HG03139 (cell line): ENCODE data around the gene GUCD1.
"Not testable (repeated sequence)": the region's sequence is repeated elsewhere in the genome, so short reads cannot be mapped to it uniquely, and the experiment has no call there.

Experiments used
- ATAC-seq: cut with Tn5 transposase; IDR thresholded peaks from one replicate; pipeline ENCODE4 v1.9.1; 2021; ENCODE audit not compliant: unreplicated experiment

GUCD1 gene

GRCh38 chr22:24554313-24555164 lies at the start of gene GUCD1:
Gene GUCD1, minus strand, starts transcription at chr22:24555138. Its CDS starts 147 bp downstream, at chr22:24554991.
- ATAC-seq, result no peak

- not testable (repeated sequence) for ATAC-seq
These were observed 49.1 kb upstream of the GUCD1 start for GRCh38 chr22:24603770-24604629.

GRCh38 chr22:24602847-24603769 lies 48.2 kb upstream of the GUCD1 start, which contains the start of gene GGT1:
Gene GGT1, plus strand, starts transcription at chr22:24603193. Its CDS starts 7,889 bp downstream, at chr22:24611082.
- not testable (repeated sequence) for ATAC-seq

GRCh38 chr22:24602105-24602749 lies 47.3 kb upstream of the GUCD1 start:
- not testable (repeated sequence) for ATAC-seq

- ATAC-seq, result no peak
These were observed 46.5 kb upstream of the GUCD1 start for GRCh38 chr22:24601217-24602104.

- not testable (repeated sequence) for ATAC-seq
These were observed 45.2 kb upstream of the GUCD1 start for GRCh38 chr22:24599958-24600715.

- ATAC-seq, result no peak
These were observed 44.6 kb upstream of the GUCD1 start for GRCh38 chr22:24599514-24599913.

- not testable (repeated sequence) for ATAC-seq
These were observed 42.1 kb upstream of the GUCD1 start for GRCh38 chr22:24597076-24597475.

GRCh38 chr22:24595863-24596262 lies 40.9 kb upstream of the GUCD1 start:
- no peak for ATAC-seq

- no peak for ATAC-seq
These were observed 40.3 kb upstream of the GUCD1 start for GRCh38 chr22:24595228-24595627.

- no peak for ATAC-seq
These were observed 39.7 kb upstream of the GUCD1 start for GRCh38 chr22:24594569-24595120.

GRCh38 chr22:24593836-24594568 lies 39.1 kb upstream of the GUCD1 start:
- no peak for ATAC-seq

GRCh38 chr22:24593559-24593835 lies 38.6 kb upstream of the GUCD1 start:
- not testable (repeated sequence) for ATAC-seq

- ATAC-seq, result peak; percentile 88
These were observed 38.1 kb upstream of the GUCD1 start, which contains the start of gene LRRC75B for GRCh38 chr22:24592851-24593558. Gene LRRC75B, minus strand, starts transcription at chr22:24593073. Its CDS starts 34 bp downstream, at chr22:24593039.

- no peak for ATAC-seq
These were observed 37.3 kb upstream of the GUCD1 start for GRCh38 chr22:24592058-24592850.

- no peak for ATAC-seq
These were observed 36.4 kb upstream of the GUCD1 start for GRCh38 chr22:24591286-24591830.
